OCI-LY1 (cell line): ENCODE data around the gene NUP93.

Experiments
- H2AFZ ChIP-seq: fragments of 200-600 bp; sonication (generic), shearing (Covaris generic); 2 replicates; pipeline ENCODE4 v1.6.0; 2014; ENCODE audit warnings: antibody characterized with exemption, mild to moderate bottlenecking, low read length
- H3F3A ChIP-seq: fragments of 200-600 bp; sonication (generic), shearing (Covaris generic); 2 replicates; pipeline ENCODE4 v1.6.0; 2014; ENCODE audit warnings: mild to moderate bottlenecking, antibody characterized with exemption, low read length, moderate library complexity; ENCODE audit not compliant: insufficient read depth
- H3K27ac ChIP-seq: fragments of 200-600 bp; sonication (generic); 2 replicates; pipeline ENCODE4 v1.5.1; 2014; ENCODE audit warnings: low read length, mixed run types, mild to moderate bottlenecking, low read depth; ENCODE audit not compliant: poor library complexity, severe bottlenecking
- H3K27me3 ChIP-seq: fragments of 200-600 bp; sonication (generic); 2 replicates; pipeline ENCODE4 v1.6.0; 2014; ENCODE audit warnings: antibody characterized with exemption, mild to moderate bottlenecking, low read length, moderate library complexity; ENCODE audit not compliant: insufficient read depth
- H3K36me3 ChIP-seq: fragments of 200-600 bp; sonication (generic); 2 replicates; pipeline ENCODE4 v1.6.1; 2014; ENCODE audit warnings: mild to moderate bottlenecking, antibody characterized with exemption, low read length, moderate library complexity, mixed read lengths; ENCODE audit not compliant: insufficient read depth
- H3K4me1 ChIP-seq: fragments of 200-600 bp; sonication (generic); 2 replicates; pipeline ENCODE4 v1.5.1; 2014; ENCODE audit warnings: mild to moderate bottlenecking, low read length, moderate library complexity; ENCODE audit not compliant: insufficient read depth, severe bottlenecking
- H3K4me2 ChIP-seq: fragments of 200-600 bp; sonication (generic), shearing (Covaris generic); 2 replicates; pipeline ENCODE4 v1.6.1; 2014; ENCODE audit warnings: low read length
- H3K4me3 ChIP-seq: fragments of 200-600 bp; sonication (generic); 2 replicates; pipeline ENCODE4 v1.5.1; 2014; ENCODE audit warnings: low read length, low read depth, mild to moderate bottlenecking, mixed read lengths; ENCODE audit not compliant: poor library complexity, severe bottlenecking
- H3K79me2 ChIP-seq: fragments of 200-600 bp; shearing (Covaris generic); 2 replicates; pipeline ENCODE4 v1.6.1; 2016; ENCODE audit warnings: mixed run types, low read length, mixed read lengths; ENCODE audit not compliant: insufficient read depth
- H3K9ac ChIP-seq: fragments of 200-600 bp; sonication (generic), shearing (Covaris generic); 2 replicates; pipeline ENCODE4 v1.6.1; 2014; ENCODE audit warnings: mild to moderate bottlenecking, low read length, mixed read lengths
- H3K9me2 ChIP-seq: fragments of 200-600 bp; sonication (generic), shearing (Covaris generic); 2 replicates; pipeline ENCODE4 v1.6.1; 2014; ENCODE audit warnings: low read depth, mild to moderate bottlenecking, low read length, mixed read lengths
- H3K9me3 ChIP-seq: fragments of 200-600 bp; shearing (Covaris generic); 2 replicates; pipeline ENCODE4 v1.6.1; 2014; ENCODE audit warnings: low read length, mixed read lengths
- H4K20me1 ChIP-seq: fragments of 200-600 bp; sonication (generic), shearing (Covaris generic); 2 replicates; pipeline ENCODE4 v1.6.0; 2016; ENCODE audit warnings: mild to moderate bottlenecking, low read length; ENCODE audit not compliant: insufficient read depth
- EZH2 ChIP-seq: fragments of 200-600 bp; sonication (generic), shearing (Covaris generic); IDR thresholded peaks from 2 replicates; pipeline ENCODE4 v1.8.0; 2017; ENCODE audit warnings: borderline replicate concordance, mixed run types, mild to moderate bottlenecking, antibody characterized with exemption, low read length, moderate library complexity, mixed read lengths
- TF ChIP-seq, protein P1 (sequence below): fragments of 200-600 bp; sonication (generic), shearing (Covaris generic); IDR thresholded peaks from 2 replicates; pipeline ENCODE4 v1.5.1; 2017; ENCODE audit warnings: mild to moderate bottlenecking, antibody characterized with exemption, low read length, moderate library complexity, mixed read lengths

Gene NUP93

DNA sequence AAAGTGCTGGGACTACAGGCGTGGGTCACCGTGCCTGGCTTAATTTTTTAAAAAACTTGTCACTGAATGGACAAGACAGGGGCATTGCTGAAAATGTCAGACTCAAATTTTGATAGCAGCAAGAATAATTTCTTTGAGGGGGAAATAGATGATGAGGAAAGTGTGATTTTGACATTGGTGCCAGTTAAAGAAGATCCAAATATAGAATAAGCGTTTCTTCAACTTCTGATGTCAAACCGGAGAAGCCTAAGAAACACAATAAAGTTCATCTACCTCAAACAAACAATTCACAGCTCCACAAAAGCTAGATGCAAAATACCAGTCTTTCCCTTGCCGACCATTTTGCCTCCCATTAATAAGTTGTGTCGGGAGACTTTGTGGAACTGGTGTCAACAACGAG, 43.2 kb upstream of the NUP93 start:
- Histone ChIP-seq H3K27me3 (no peaks in the 10 kb centered on the region; the same call in 1 of the 2 replicates), H3K9me3 (no peaks in the 10 kb centered on the region), H3K4me1 (peaks cover 11% of the 10 kb centered on the region), H3K4me2 (no peak overlapping the region), H3K9me2 (no peaks in the 10 kb centered on the region), H3K36me3 (no peaks in the 10 kb centered on the region), H3K9ac (no peak overlapping the region), H3K4me3 (no peak overlapping the region), H4K20me1 (no peaks in the 10 kb centered on the region), H3F3A (no peaks in the 10 kb centered on the region), H2AFZ (no peak overlapping the region), H3K79me2 (no peaks in the 10 kb centered on the region), H3K27ac (no peak overlapping the region)
- TF ChIP-seq, protein P1, sequence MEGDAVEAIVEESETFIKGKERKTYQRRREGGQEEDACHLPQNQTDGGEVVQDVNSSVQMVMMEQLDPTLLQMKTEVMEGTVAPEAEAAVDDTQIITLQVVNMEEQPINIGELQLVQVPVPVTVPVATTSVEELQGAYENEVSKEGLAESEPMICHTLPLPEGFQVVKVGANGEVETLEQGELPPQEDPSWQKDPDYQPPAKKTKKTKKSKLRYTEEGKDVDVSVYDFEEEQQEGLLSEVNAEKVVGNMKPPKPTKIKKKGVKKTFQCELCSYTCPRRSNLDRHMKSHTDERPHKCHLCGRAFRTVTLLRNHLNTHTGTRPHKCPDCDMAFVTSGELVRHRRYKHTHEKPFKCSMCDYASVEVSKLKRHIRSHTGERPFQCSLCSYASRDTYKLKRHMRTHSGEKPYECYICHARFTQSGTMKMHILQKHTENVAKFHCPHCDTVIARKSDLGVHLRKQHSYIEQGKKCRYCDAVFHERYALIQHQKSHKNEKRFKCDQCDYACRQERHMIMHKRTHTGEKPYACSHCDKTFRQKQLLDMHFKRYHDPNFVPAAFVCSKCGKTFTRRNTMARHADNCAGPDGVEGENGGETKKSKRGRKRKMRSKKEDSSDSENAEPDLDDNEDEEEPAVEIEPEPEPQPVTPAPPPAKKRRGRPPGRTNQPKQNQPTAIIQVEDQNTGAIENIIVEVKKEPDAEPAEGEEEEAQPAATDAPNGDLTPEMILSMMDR: no peak
- TF ChIP-seq EZH2: no peak

DNA sequence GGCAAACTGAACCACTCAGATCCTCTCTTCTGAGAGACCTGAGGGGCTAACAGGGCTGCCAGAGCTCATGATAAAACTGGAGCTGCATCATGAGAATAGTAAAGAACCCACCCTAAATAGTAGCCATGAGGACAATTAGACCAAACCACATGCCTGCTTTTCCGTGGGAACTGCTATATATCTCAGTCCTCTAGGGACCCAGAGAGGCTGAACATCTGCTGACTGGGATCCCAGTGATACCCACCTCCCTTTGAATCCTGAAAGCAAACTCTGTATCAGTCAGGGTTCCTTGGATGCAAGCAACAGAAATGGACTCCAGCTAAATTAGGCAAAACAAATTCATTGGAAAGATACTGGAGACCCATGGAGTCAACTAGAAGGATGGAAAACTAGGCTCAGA, 41.2 kb upstream of the NUP93 start:
- Histone ChIP-seq H4K20me1 (no peaks in the 10 kb centered on the region), H3K4me1 (no peaks in the 10 kb centered on the region), H2AFZ (no peak overlapping the region), H3K4me2 (no peak overlapping the region), H3K9ac (no peak overlapping the region), H3K9me2 (no peaks in the 10 kb centered on the region), H3K27ac (no peak overlapping the region), H3F3A (no peaks in the 10 kb centered on the region), H3K27me3 (no peaks in the 10 kb centered on the region; the same call in 1 of the 2 replicates), H3K4me3 (no peak overlapping the region), H3K79me2 (no peaks in the 10 kb centered on the region), H3K9me3 (no peaks in the 10 kb centered on the region), H3K36me3 (no peaks in the 10 kb centered on the region)
- TF ChIP-seq, protein P1: no peak
- no peak for TF ChIP-seq EZH2

DNA sequence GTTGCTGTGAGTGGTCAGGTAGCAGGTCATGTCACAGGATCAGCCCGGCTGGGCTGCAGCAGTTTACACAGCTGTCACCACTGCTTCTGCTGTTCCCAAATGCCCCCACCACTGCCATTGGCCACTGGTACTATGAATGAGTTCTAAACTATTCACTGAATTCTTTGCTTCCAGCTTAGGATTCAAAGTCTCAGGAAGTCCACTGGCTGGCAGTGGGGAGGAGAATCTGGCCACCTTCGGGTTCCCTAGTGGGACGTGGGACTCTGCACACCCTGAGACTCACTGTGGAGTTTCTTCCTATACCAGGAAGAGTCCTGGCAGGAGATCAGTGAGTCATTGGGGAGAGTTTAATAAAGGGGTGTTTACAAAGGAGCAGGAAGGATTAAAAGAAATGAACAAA, 40.8 kb upstream of the NUP93 start:
- H3K27me3 ChIP-seq: no peaks in the 10 kb centered on the region; the same call in 1 of the 2 replicates
- H3K27ac ChIP-seq: no peak overlapping the region
- H3K9ac ChIP-seq: no peak overlapping the region
- no peaks in the 10 kb centered on the region for H3K9me3 ChIP-seq
- no peak overlapping the region for H3K4me3 ChIP-seq
- H3K79me2 ChIP-seq: no peaks in the 10 kb centered on the region
- H3K4me2 ChIP-seq: no peak overlapping the region
- H2AFZ ChIP-seq: no peak overlapping the region
- no peaks in the 10 kb centered on the region for H4K20me1 ChIP-seq
- H3K4me1 ChIP-seq: no peaks in the 10 kb centered on the region
- TF ChIP-seq, protein P1: no peak
- TF ChIP-seq EZH2: no peak
- no peaks in the 10 kb centered on the region for H3K9me2 ChIP-seq
- no peaks in the 10 kb centered on the region for H3F3A ChIP-seq
- H3K36me3 ChIP-seq: no peaks in the 10 kb centered on the region
